ENCODE data around the gene FAM124A.

FAM124A gene

GRCh38 chr13:51241720-51242119, 19.5 kb downstream of the FAM124A start:
- Histone ChIP-seq H3K4me1 (ENCODE audit: control insufficient read depth, insufficient read depth, low read length) (peaks cover 66% of the 10 kb centered on the region), H3K9me3 (ENCODE audit: control insufficient read depth, insufficient read depth, low read length) (no peaks in the 10 kb centered on the region), H3K27ac (ENCODE audit: low read depth, low read length) (no peak overlapping the region), H3K36me3 (ENCODE audit: control insufficient read depth, insufficient read depth, low read length) (peaks cover 55% of the 10 kb centered on the region), H3K9ac (ENCODE audit: low read depth, low read length) (no peak overlapping the region), H3K4me3 (ENCODE audit: low read depth, low read length) (no peak overlapping the region), H3K27me3 (ENCODE audit: control insufficient read depth, insufficient read depth, low read length) (no peaks in the 10 kb centered on the region)

- Histone ChIP-seq H3K36me3 (ENCODE audit: control insufficient read depth, insufficient read depth, low read length) (peaks cover 56% of the 10 kb centered on the region), H3K4me1 (ENCODE audit: control insufficient read depth, insufficient read depth, low read length) (peaks cover 72% of the 10 kb centered on the region), H3K4me3 (ENCODE audit: low read depth, low read length) (peak overlapping the region; percentile 22; the same call in 1 of the 2 replicates), H3K9me3 (ENCODE audit: control insufficient read depth, insufficient read depth, low read length) (no peaks in the 10 kb centered on the region), H3K27me3 (ENCODE audit: control insufficient read depth, insufficient read depth, low read length) (no peaks in the 10 kb centered on the region), H3K9ac (ENCODE audit: low read depth, low read length) (peak overlapping the region; percentile 11; the same call in 1 of the 2 replicates), H3K27ac (ENCODE audit: low read depth, low read length) (peak overlapping the region; percentile 82)
Measured at GRCh38 chr13:51243227-51243626, 21.0 kb downstream of the FAM124A start.

GRCh38 chr13:51243832-51244231, 21.6 kb downstream of the FAM124A start:
- H3K4me3 ChIP-seq (ENCODE audit: low read depth, low read length), result peak overlapping the region; percentile 40
- H3K36me3 ChIP-seq (ENCODE audit: control insufficient read depth, insufficient read depth, low read length), result peaks cover 56% of the 10 kb centered on the region
- H3K9ac ChIP-seq (ENCODE audit: low read depth, low read length), result peak overlapping the region; percentile 2; the same call in 1 of the 2 replicates
- H3K9me3 ChIP-seq (ENCODE audit: control insufficient read depth, insufficient read depth, low read length), result no peaks in the 10 kb centered on the region
- peak overlapping the region; percentile 82 for H3K27ac ChIP-seq (ENCODE audit: low read depth, low read length)
- H3K27me3 ChIP-seq (ENCODE audit: control insufficient read depth, insufficient read depth, low read length), result no peaks in the 10 kb centered on the region
- peaks cover 78% of the 10 kb centered on the region for H3K4me1 ChIP-seq (ENCODE audit: control insufficient read depth, insufficient read depth, low read length)

GRCh38 chr13:51244637-51245405, 22.6 kb downstream of the FAM124A start:
- peak overlapping the region; percentile 40 for H3K4me3 ChIP-seq (ENCODE audit: low read depth, low read length)
- H3K36me3 ChIP-seq (ENCODE audit: control insufficient read depth, insufficient read depth, low read length), result peaks cover 57% of the 10 kb centered on the region
- no peaks in the 10 kb centered on the region for H3K9me3 ChIP-seq (ENCODE audit: control insufficient read depth, insufficient read depth, low read length)
- no peaks in the 10 kb centered on the region for H3K27me3 ChIP-seq (ENCODE audit: control insufficient read depth, insufficient read depth, low read length)
- no peak overlapping the region for H3K9ac ChIP-seq (ENCODE audit: low read depth, low read length)
- H3K27ac ChIP-seq (ENCODE audit: low read depth, low read length), result peak overlapping the region; percentile 82
- H3K4me1 ChIP-seq (ENCODE audit: control insufficient read depth, insufficient read depth, low read length), result peaks cover 84% of the 10 kb centered on the region

GRCh38 chr13:51245583-51245982, 23.4 kb downstream of the FAM124A start:
- Histone ChIP-seq H3K36me3 (ENCODE audit: control insufficient read depth, insufficient read depth, low read length) (peaks cover 57% of the 10 kb centered on the region), H3K9me3 (ENCODE audit: control insufficient read depth, insufficient read depth, low read length) (no peaks in the 10 kb centered on the region), H3K27ac (ENCODE audit: low read depth, low read length) (no peak overlapping the region), H3K4me3 (ENCODE audit: low read depth, low read length) (no peak overlapping the region), H3K4me1 (ENCODE audit: control insufficient read depth, insufficient read depth, low read length) (peaks cover 76% of the 10 kb centered on the region), H3K27me3 (ENCODE audit: control insufficient read depth, insufficient read depth, low read length) (no peaks in the 10 kb centered on the region), H3K9ac (ENCODE audit: low read depth, low read length) (no peak overlapping the region)

- Histone ChIP-seq H3K9ac (ENCODE audit: low read depth, low read length) (no peak overlapping the region), H3K27ac (ENCODE audit: low read depth, low read length) (no peak overlapping the region), H3K4me1 (ENCODE audit: control insufficient read depth, insufficient read depth, low read length) (peaks cover 72% of the 10 kb centered on the region), H3K36me3 (ENCODE audit: control insufficient read depth, insufficient read depth, low read length) (peaks cover 62% of the 10 kb centered on the region), H3K4me3 (ENCODE audit: low read depth, low read length) (no peak overlapping the region), H3K9me3 (ENCODE audit: control insufficient read depth, insufficient read depth, low read length) (no peaks in the 10 kb centered on the region), H3K27me3 (ENCODE audit: control insufficient read depth, insufficient read depth, low read length) (no peaks in the 10 kb centered on the region)
Measured at GRCh38 chr13:51246025-51246417, 23.8 kb downstream of the FAM124A start.

- Histone ChIP-seq H3K27me3 (ENCODE audit: control insufficient read depth, insufficient read depth, low read length) (no peaks in the 10 kb centered on the region), H3K4me1 (ENCODE audit: control insufficient read depth, insufficient read depth, low read length) (peaks cover 66% of the 10 kb centered on the region)
Measured at GRCh38 chr13:51246418-51247277, 24.4 kb downstream of the FAM124A start.

GRCh38 chr13:51249255-51249654, 27.1 kb downstream of the FAM124A start:
- Histone ChIP-seq H3K4me1 (ENCODE audit: control insufficient read depth, insufficient read depth, low read length) (peaks cover 54% of the 10 kb centered on the region), H3K27ac (ENCODE audit: low read depth, low read length) (no peak overlapping the region), H3K9ac (ENCODE audit: low read depth, low read length) (no peak overlapping the region), H3K9me3 (ENCODE audit: control insufficient read depth, insufficient read depth, low read length) (no peaks in the 10 kb centered on the region), H3K27me3 (ENCODE audit: control insufficient read depth, insufficient read depth, low read length) (no peaks in the 10 kb centered on the region), H3K36me3 (ENCODE audit: control insufficient read depth, insufficient read depth, low read length) (peaks cover 91% of the 10 kb centered on the region), H3K4me3 (ENCODE audit: low read depth, low read length) (no peak overlapping the region)

More at GRCh38 chr13:51246418-51247277, 24.4 kb downstream of the FAM124A start:
- Histone ChIP-seq H3K27ac (ENCODE audit: low read depth, low read length) (no peak overlapping the region), H3K9ac (ENCODE audit: low read depth, low read length) (no peak overlapping the region), H3K9me3 (ENCODE audit: control insufficient read depth, insufficient read depth, low read length) (no peaks in the 10 kb centered on the region), H3K4me3 (ENCODE audit: low read depth, low read length) (no peak overlapping the region), H3K36me3 (ENCODE audit: control insufficient read depth, insufficient read depth, low read length) (peaks cover 68% of the 10 kb centered on the region)

- no peak overlapping the region for H3K9ac ChIP-seq (ENCODE audit: low read depth, low read length)
- no peak overlapping the region for H3K27ac ChIP-seq (ENCODE audit: low read depth, low read length)
- no peak overlapping the region for H3K4me3 ChIP-seq (ENCODE audit: low read depth, low read length)
- peaks cover 96% of the 10 kb centered on the region for H3K36me3 ChIP-seq (ENCODE audit: control insufficient read depth, insufficient read depth, low read length)
- no peaks in the 10 kb centered on the region for H3K27me3 ChIP-seq (ENCODE audit: control insufficient read depth, insufficient read depth, low read length)
- H3K9me3 ChIP-seq (ENCODE audit: control insufficient read depth, insufficient read depth, low read length), result no peaks in the 10 kb centered on the region
- peaks cover 53% of the 10 kb centered on the region for H3K4me1 ChIP-seq (ENCODE audit: control insufficient read depth, insufficient read depth, low read length)
Measured at GRCh38 chr13:51249770-51250741, 27.9 kb downstream of the FAM124A start.

- H3K9ac ChIP-seq (ENCODE audit: low read depth, low read length), result no peak overlapping the region
- H3K4me3 ChIP-seq (ENCODE audit: low read depth, low read length), result no peak overlapping the region
- no peaks in the 10 kb centered on the region for H3K9me3 ChIP-seq (ENCODE audit: control insufficient read depth, insufficient read depth, low read length)
- H3K36me3 ChIP-seq (ENCODE audit: control insufficient read depth, insufficient read depth, low read length), result peaks cover 99% of the 10 kb centered on the region
- H3K27me3 ChIP-seq (ENCODE audit: control insufficient read depth, insufficient read depth, low read length), result no peaks in the 10 kb centered on the region
- H3K4me1 ChIP-seq (ENCODE audit: control insufficient read depth, insufficient read depth, low read length), result peaks cover 51% of the 10 kb centered on the region
- H3K27ac ChIP-seq (ENCODE audit: low read depth, low read length), result no peak overlapping the region
Measured at GRCh38 chr13:51251480-51251879, 29.3 kb downstream of the FAM124A start.

Data from HUES48 (cell line).